GM19324 (cell line): ENCODE data around the gene BMI1.

Experiments
- ATAC-seq: cut with Tn5 transposase; IDR thresholded peaks from one replicate; pipeline ENCODE4 v1.9.1; 2021; ENCODE audit warnings: mild to moderate bottlenecking, moderate library complexity; ENCODE audit not compliant: unreplicated experiment, low FRiP score

BMI1 gene

GRCh38 chr10:22318772-22319171 lies 2.1 kb upstream of the BMI1 start:
- ATAC-seq, result no peak

- no peak for ATAC-seq
Observed at GRCh38 chr10:22319547-22319979, 1.3 kb upstream of the BMI1 start.

- ATAC-seq, result no peak
Observed at GRCh38 chr10:22319980-22320558, 830 bp upstream of the BMI1 start.

- no peak for ATAC-seq
Observed at GRCh38 chr10:22321156-22321923, 441 bp downstream of the BMI1 start.

GRCh38 chr10:22321924-22322640 lies 1.2 kb downstream of the BMI1 start:
- no peak for ATAC-seq

GRCh38 chr10:22322641-22323160 lies 1.8 kb downstream of the BMI1 start:
- no peak for ATAC-seq

- no peak for ATAC-seq
Observed at GRCh38 chr10:22323538-22324305, 2.8 kb downstream of the BMI1 start.

GRCh38 chr10:22324413-22324812 lies 3.5 kb downstream of the BMI1 start:
- no peak for ATAC-seq

GRCh38 chr10:22324893-22325271 lies 4.0 kb downstream of the BMI1 start:
- ATAC-seq, result no peak

GRCh38 chr10:22325272-22326144 lies 4.6 kb downstream of the BMI1 start:
- peak; percentile 61 for ATAC-seq

GRCh38 chr10:22326145-22326702 lies 5.3 kb downstream of the BMI1 start:
- no peak for ATAC-seq

GRCh38 chr10:22329150-22329549 lies 8.3 kb downstream of the BMI1 start:
- no peak for ATAC-seq

GRCh38 chr10:22332116-22332692 lies 11.3 kb downstream of the BMI1 start:
- no peak for ATAC-seq

- ATAC-seq, result no peak
Observed at GRCh38 chr10:22333167-22333974, 12.5 kb downstream of the BMI1 start.

- no peak for ATAC-seq
Observed at GRCh38 chr10:22333975-22334282, 13.0 kb downstream of the BMI1 start.

- ATAC-seq, result no peak
Observed at GRCh38 chr10:22334414-22335172, 13.7 kb downstream of the BMI1 start.

- ATAC-seq, result no peak
Observed at GRCh38 chr10:22335173-22335933, 14.5 kb downstream of the BMI1 start.
